Calu3 (cell line): ENCODE data around the gene KATNB1. TPM values are rescaled to one million over a fixed set of nuclear protein-coding genes. Genes with fewer than 3 reads are reported as not detected.

ENCODE experiments used
- BruUV-seq: library from RNA; stranded (reverse); fragments of 400-500 nt; replicated peaks from 2 replicates; lab custom pipeline; 2021; lab: Mats Ljungman, UMichigan
- CTCF ChIA-PET: fragments of 300-600 bp; sonication (Branson Sonifier 250); formaldehyde crosslinking; loops from one replicate; lab custom pipeline; 2022; ENCODE audit warnings: antibody characterized with exemption; lab: Charles Lee
- DNase-seq: peaks from one replicate; pipeline ENCODE4 v3.0.0; 2022
- H3K27ac Mint-ChIP-seq: one replicate; pipeline ENCODE4 v1.8.0; 2022; ENCODE audit warnings: mixed read lengths; ENCODE audit not compliant: unreplicated experiment
- H3K27me3 Mint-ChIP-seq: one replicate; pipeline ENCODE4 v1.8.0; 2022; ENCODE audit warnings: mixed read lengths; ENCODE audit not compliant: unreplicated experiment
- H3K36me3 Mint-ChIP-seq: one replicate; pipeline ENCODE4 v1.8.0; 2022; ENCODE audit warnings: mild to moderate bottlenecking, moderate library complexity, mixed read lengths; ENCODE audit not compliant: insufficient read depth, unreplicated experiment
- H3K4me1 Mint-ChIP-seq: one replicate; pipeline ENCODE4 v1.8.0; 2022; ENCODE audit warnings: mild to moderate bottlenecking, low read depth, mixed read lengths; ENCODE audit not compliant: unreplicated experiment
- H3K4me3 Mint-ChIP-seq: one replicate; pipeline ENCODE4 v1.8.0; 2022; ENCODE audit warnings: mild to moderate bottlenecking, low read depth, moderate library complexity, mixed read lengths; ENCODE audit not compliant: unreplicated experiment
- H3K9me3 Mint-ChIP-seq: one replicate; pipeline ENCODE4 v1.8.0; 2022; ENCODE audit warnings: low read depth, mixed read lengths; ENCODE audit not compliant: unreplicated experiment
- intact Hi-C: fragments of 100-400 bp; cut with micrococcal nuclease; formaldehyde crosslinking; loops from one replicate; pipeline ENCODE4 v1.10.0; 2022; ENCODE audit not compliant: unreplicated experiment
- total RNA-seq: library from RNA; stranded (reverse); gene quantifications from 2 replicates; pipeline ENCODE4 v1.2.3, GENCODE V29; 2022
- TF ChIP-seq, protein P1 (sequence below): fragments of 200-600 bp; IDR thresholded peaks from one replicate; pipeline ENCODE4 v1.8.0; 2022; ENCODE audit warnings: antibody characterized with exemption; ENCODE audit not compliant: unreplicated experiment

The KATNB1 gene
- total RNA-seq, 1 experiment from 2014 or later, result 28.6 TPM

DNA sequence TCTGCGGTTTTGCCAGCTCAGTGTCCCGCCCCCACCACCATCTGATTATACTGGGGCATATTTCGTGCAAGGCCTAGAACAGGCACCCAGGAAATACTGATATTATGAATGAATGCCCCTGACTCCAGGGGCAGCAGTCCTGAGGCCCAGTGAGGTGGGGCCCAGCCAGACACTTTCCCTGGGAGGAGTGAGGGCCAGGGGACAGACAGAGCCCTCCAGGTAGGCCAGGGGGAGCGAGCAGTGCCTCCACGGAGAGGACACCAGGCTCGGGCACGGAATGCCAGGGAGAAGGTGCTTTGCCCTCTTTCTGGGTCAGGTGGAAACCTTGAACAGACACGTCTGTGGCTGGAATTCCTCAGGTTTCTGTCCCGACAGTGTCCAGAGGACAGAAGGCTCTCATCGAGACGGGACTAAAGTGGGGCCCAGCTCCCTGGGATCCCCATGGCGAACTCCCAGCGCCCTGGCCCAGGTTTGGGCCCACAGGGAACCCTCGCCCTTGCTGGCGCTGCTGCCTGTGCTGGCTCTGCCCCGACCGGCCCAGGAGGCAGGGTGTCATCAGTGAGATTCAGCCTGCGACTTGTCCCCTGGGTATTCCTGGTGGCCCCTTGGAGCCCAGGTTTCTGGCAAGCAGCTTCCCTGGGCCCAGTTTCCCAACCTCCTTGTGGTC, 4.3 kb downstream of the KATNB1 start:
- TF ChIP-seq, protein P1, sequence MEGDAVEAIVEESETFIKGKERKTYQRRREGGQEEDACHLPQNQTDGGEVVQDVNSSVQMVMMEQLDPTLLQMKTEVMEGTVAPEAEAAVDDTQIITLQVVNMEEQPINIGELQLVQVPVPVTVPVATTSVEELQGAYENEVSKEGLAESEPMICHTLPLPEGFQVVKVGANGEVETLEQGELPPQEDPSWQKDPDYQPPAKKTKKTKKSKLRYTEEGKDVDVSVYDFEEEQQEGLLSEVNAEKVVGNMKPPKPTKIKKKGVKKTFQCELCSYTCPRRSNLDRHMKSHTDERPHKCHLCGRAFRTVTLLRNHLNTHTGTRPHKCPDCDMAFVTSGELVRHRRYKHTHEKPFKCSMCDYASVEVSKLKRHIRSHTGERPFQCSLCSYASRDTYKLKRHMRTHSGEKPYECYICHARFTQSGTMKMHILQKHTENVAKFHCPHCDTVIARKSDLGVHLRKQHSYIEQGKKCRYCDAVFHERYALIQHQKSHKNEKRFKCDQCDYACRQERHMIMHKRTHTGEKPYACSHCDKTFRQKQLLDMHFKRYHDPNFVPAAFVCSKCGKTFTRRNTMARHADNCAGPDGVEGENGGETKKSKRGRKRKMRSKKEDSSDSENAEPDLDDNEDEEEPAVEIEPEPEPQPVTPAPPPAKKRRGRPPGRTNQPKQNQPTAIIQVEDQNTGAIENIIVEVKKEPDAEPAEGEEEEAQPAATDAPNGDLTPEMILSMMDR, result no peak
- CTCF ChIA-PET, result no interaction called here
- H3K4me1 Mint-ChIP-seq, result peaks cover 13% of the 10 kb centered on the region
- intact Hi-C loops, result loop anchor here (5.0 to 10.0 kb wide), 2 partner anchors 148 to 385 kb away; partner anchors contain the start of gene CFAP20
- BruUV-seq, result no TSS peak
- no peak overlapping the region for H3K27ac Mint-ChIP-seq
- no peaks in the 10 kb centered on the region for H3K27me3 Mint-ChIP-seq
- no peak overlapping the region for H3K4me3 Mint-ChIP-seq
- H3K9me3 Mint-ChIP-seq, result no peaks in the 10 kb centered on the region
- DNase-seq, result no peak
- H3K36me3 Mint-ChIP-seq, result peaks cover 19% of the 10 kb centered on the region

DNA sequence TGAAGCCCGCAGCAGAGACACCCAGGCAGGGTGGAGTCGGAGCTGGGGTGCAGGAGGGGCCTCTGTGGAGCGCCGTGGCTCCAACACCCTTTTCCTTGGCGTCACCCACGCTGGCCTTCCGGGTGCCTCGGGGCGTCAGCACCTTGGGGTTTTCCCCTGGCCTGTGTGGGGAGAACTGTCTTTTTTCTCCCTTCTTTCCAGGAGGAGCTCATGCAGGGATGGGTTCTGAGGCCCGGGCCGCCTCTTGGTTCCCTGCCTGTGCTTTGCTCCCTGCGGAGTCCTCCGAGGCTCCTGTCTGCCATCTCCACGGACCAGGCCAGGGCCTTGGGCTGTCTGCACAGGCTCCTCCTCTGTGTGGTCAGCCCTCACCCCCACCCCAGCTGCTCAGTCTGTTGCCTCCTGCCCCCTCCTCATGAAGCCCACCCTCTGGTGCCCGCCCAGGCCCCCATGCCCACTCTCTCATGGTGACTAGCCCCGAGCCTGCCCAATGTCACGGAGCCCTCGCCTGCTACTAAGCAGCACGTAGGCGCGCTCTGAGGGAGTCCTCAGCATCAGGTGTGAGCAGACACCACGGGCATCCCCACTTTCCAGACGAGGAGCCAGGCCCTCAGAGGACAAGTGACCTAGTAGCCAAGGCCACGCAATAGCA, 5.0 kb downstream of the KATNB1 start:
- no peaks in the 10 kb centered on the region for H3K9me3 Mint-ChIP-seq

DNA sequence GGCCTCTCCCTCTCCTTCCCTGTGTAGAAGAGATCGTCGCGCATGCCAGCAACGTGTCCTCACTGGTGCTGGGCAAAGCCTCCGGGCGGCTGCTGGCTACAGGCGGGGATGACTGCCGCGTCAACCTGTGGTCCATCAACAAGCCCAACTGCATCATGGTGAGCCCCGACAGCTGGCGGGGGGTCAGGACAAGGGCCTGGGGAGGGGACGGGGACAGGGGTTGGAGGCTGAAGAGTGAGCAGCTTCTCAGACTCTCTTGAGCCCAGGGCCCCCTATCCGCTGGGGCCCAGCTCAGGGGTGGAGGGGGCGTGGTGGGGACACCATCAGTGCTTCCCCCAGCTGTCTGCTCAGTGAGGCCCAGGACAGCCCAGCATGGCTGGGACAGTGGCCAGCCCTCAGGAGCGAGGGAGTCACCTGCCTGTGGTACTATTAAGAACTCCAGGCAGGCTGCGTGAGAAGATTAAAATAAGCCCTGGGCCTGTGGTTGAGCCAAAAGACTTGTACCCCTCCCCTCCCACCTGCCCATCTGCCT, 6.2 kb downstream of the KATNB1 start:
- TF ChIP-seq, protein P1, result no peak
- H3K9me3 Mint-ChIP-seq, result no peaks in the 10 kb centered on the region
- DNase-seq, result no peak
- H3K27me3 Mint-ChIP-seq, result no peaks in the 10 kb centered on the region
- H3K4me3 Mint-ChIP-seq, result no peak overlapping the region
- no TSS peak for BruUV-seq
- H3K36me3 Mint-ChIP-seq, result peaks cover under 1% of the 10 kb centered on the region
- H3K27ac Mint-ChIP-seq, result no peak overlapping the region
- CTCF ChIA-PET, result interaction anchor here (0.5 kb wide), 1 partner anchor 77 kb away, joined by 4 read pairs; no protein-coding TSS in a partner anchor
- intact Hi-C loops, result no loop called here
- peaks cover 6% of the 10 kb centered on the region for H3K4me1 Mint-ChIP-seq

More for the DNA sequence above, 5.0 kb downstream of the KATNB1 start:
- TF ChIP-seq, protein P1, result no peak
- CTCF ChIA-PET, result no interaction called here
- no peak overlapping the region for H3K4me3 Mint-ChIP-seq
- H3K36me3 Mint-ChIP-seq, result peaks cover 12% of the 10 kb centered on the region
- H3K27me3 Mint-ChIP-seq, result no peaks in the 10 kb centered on the region
- no TSS peak for BruUV-seq
- no peak overlapping the region for H3K27ac Mint-ChIP-seq
- intact Hi-C loops, result no loop called here
- no peak for DNase-seq
- peaks cover 13% of the 10 kb centered on the region for H3K4me1 Mint-ChIP-seq

DNA sequence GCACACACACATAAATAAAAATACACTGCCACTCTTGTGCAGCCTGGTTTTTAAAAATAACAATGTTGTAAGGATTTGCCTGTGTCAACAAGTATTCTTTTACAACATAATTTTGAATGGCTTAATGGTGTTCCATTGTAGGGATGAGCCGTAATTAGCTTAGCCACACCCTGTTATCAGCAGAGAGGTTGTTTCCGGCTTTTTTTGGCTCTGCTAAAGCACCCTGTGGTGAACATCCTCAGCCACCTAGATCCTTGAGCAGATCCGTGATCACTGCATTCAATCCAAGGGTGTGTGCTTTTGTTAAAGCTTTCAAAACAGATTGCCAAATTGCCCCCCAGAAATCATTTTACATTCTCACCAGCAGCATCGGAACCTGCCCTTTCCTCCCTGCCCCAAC, 7.0 kb downstream of the KATNB1 start:
- Mint-ChIP-seq H3K9me3 (no peaks in the 10 kb centered on the region), H3K4me3 (no peak overlapping the region), H3K4me1 (no peaks in the 10 kb centered on the region), H3K36me3 (no peaks in the 10 kb centered on the region), H3K27ac (no peak overlapping the region), H3K27me3 (no peaks in the 10 kb centered on the region)
- CTCF ChIA-PET, result no interaction called here
- TF ChIP-seq, protein P1, result no peak
- intact Hi-C loops, result no loop called here
- DNase-seq, result no peak
- BruUV-seq, result no TSS peak
